ENCODE results near the gene RIMBP2.
A peak's percentile ranks its signal among the peaks of the same experiment; 100 is the strongest.
"Not testable (repeated sequence)": the region's sequence is repeated elsewhere in the genome, so short reads cannot be mapped to it uniquely, and the experiment has no call there.

Gene RIMBP2

GRCh38 chr12:130595566-130595965 is 120.5 kb downstream of the RIMBP2 start:
- no peak for TF ChIP-seq JUND (IDR thresholded peaks at IDR 0.05; ENCODE audit: low read depth)
- in situ Hi-C loops (cut with HindIII; ENCODE audit: low pct_unique_long_range_greater_than_20kb, low sequenced_read_pairs) = no loop called here
- DNase-seq (ENCODE audit: low read depth in 1 of 2, low spot score in 1 of 2) = no peak

- DNase-seq (ENCODE audit: low read depth in 1 of 2, low spot score in 1 of 2) = no peak
- in situ Hi-C loops (cut with HindIII; ENCODE audit: low pct_unique_long_range_greater_than_20kb, low sequenced_read_pairs) = no loop called here
- no peak for TF ChIP-seq JUND (IDR thresholded peaks at IDR 0.05; ENCODE audit: low read depth)
Measured at GRCh38 chr12:130593056-130593455, 123.0 kb downstream of the RIMBP2 start.

GRCh38 chr12:130592641-130593040 is 123.5 kb downstream of the RIMBP2 start:
- DNase-seq (ENCODE audit: low read depth in 1 of 2, low spot score in 1 of 2) = no peak
- in situ Hi-C loops (cut with HindIII; ENCODE audit: low pct_unique_long_range_greater_than_20kb, low sequenced_read_pairs) = no loop called here
- TF ChIP-seq JUND (IDR thresholded peaks at IDR 0.05; ENCODE audit: low read depth) = no peak

- DNase-seq (ENCODE audit: low read depth in 1 of 2, low spot score in 1 of 2) = no peak
- in situ Hi-C loops (cut with HindIII; ENCODE audit: low pct_unique_long_range_greater_than_20kb, low sequenced_read_pairs) = no loop called here
- no peak for TF ChIP-seq JUND (IDR thresholded peaks at IDR 0.05; ENCODE audit: low read depth)
Measured at GRCh38 chr12:130591736-130592135, 124.4 kb downstream of the RIMBP2 start.

- DNase-seq (ENCODE audit: low read depth in 1 of 2, low spot score in 1 of 2) = no peak
- in situ Hi-C loops (cut with HindIII; ENCODE audit: low pct_unique_long_range_greater_than_20kb, low sequenced_read_pairs) = no loop called here
- no peak for TF ChIP-seq JUND (IDR thresholded peaks at IDR 0.05; ENCODE audit: low read depth)
Measured at GRCh38 chr12:130590685-130591084, 125.4 kb downstream of the RIMBP2 start.

GRCh38 chr12:130589540-130590317 is 126.4 kb downstream of the RIMBP2 start:
- TF ChIP-seq JUND (IDR thresholded peaks at IDR 0.05; ENCODE audit: low read depth) = no peak
- no peak for DNase-seq (ENCODE audit: low read depth in 1 of 2, low spot score in 1 of 2)
- in situ Hi-C loops (cut with HindIII; ENCODE audit: low pct_unique_long_range_greater_than_20kb, low sequenced_read_pairs) = no loop called here

GRCh38 chr12:130588696-130589539 is 127.2 kb downstream of the RIMBP2 start:
- in situ Hi-C loops (cut with HindIII; ENCODE audit: low pct_unique_long_range_greater_than_20kb, low sequenced_read_pairs) = no loop called here
- peak in 1 of 2 experiments; percentile 27 for DNase-seq (ENCODE audit: low read depth in 1 of 2, low spot score in 1 of 2)
- TF ChIP-seq JUND (IDR thresholded peaks at IDR 0.05; ENCODE audit: low read depth) = no peak

- TF ChIP-seq JUND (IDR thresholded peaks at IDR 0.05; ENCODE audit: low read depth) = no peak
- DNase-seq (ENCODE audit: low read depth in 1 of 2, low spot score in 1 of 2) = no peak
- in situ Hi-C loops (cut with HindIII; ENCODE audit: low pct_unique_long_range_greater_than_20kb, low sequenced_read_pairs) = no loop called here
Measured at GRCh38 chr12:130587966-130588365, 128.1 kb downstream of the RIMBP2 start.

GRCh38 chr12:130584475-130584874 is 131.6 kb downstream of the RIMBP2 start:
- in situ Hi-C loops (cut with HindIII; ENCODE audit: low pct_unique_long_range_greater_than_20kb, low sequenced_read_pairs); DNase-seq (ENCODE audit: low read depth in 1 of 2, low spot score in 1 of 2): not testable (repeated sequence)

- DNase-seq (ENCODE audit: low read depth in 1 of 2, low spot score in 1 of 2) = no peak
- TF ChIP-seq JUND (IDR thresholded peaks at IDR 0.05; ENCODE audit: low read depth) = no peak
- in situ Hi-C loops (cut with HindIII; ENCODE audit: low pct_unique_long_range_greater_than_20kb, low sequenced_read_pairs) = no loop called here
Measured at GRCh38 chr12:130583800-130584199, 132.3 kb downstream of the RIMBP2 start.

- no peak for TF ChIP-seq JUND (IDR thresholded peaks at IDR 0.05; ENCODE audit: low read depth)
- no peak for DNase-seq (ENCODE audit: low read depth in 1 of 2, low spot score in 1 of 2)
- in situ Hi-C loops (cut with HindIII; ENCODE audit: low pct_unique_long_range_greater_than_20kb, low sequenced_read_pairs) = no loop called here
Measured at GRCh38 chr12:130583317-130583716, 132.8 kb downstream of the RIMBP2 start.

- in situ Hi-C loops (cut with HindIII; ENCODE audit: low pct_unique_long_range_greater_than_20kb, low sequenced_read_pairs) = no loop called here
- TF ChIP-seq JUND (IDR thresholded peaks at IDR 0.05; ENCODE audit: low read depth) = no peak
- no peak for DNase-seq (ENCODE audit: low read depth in 1 of 2, low spot score in 1 of 2)
Measured at GRCh38 chr12:130582286-130582685, 133.8 kb downstream of the RIMBP2 start.

- no peak for TF ChIP-seq JUND (IDR thresholded peaks at IDR 0.05; ENCODE audit: low read depth)
- in situ Hi-C loops (cut with HindIII; ENCODE audit: low pct_unique_long_range_greater_than_20kb, low sequenced_read_pairs) = no loop called here
- no peak for DNase-seq (ENCODE audit: low read depth in 1 of 2, low spot score in 1 of 2)
Measured at GRCh38 chr12:130581782-130582181, 134.3 kb downstream of the RIMBP2 start.

Data from T47D (cell line).